ENCODE data around the gene PAX2.

Gene PAX2

GRCh38 chr10:100791369-100792058, 46.1 kb downstream of the PAX2 start:
- DNase-seq: peak; percentile 54

GRCh38 chr10:100792574-100792973, 47.2 kb downstream of the PAX2 start:
- DNase-seq: no peak

- DNase-seq: no peak
These were observed 47.7 kb downstream of the PAX2 start for GRCh38 chr10:100793055-100793454.

- DNase-seq: no peak
These were observed 54.5 kb downstream of the PAX2 start for GRCh38 chr10:100799881-100800280.

- DNase-seq: no peak
These were observed 55.5 kb downstream of the PAX2 start for GRCh38 chr10:100800931-100801330.

DNA sequence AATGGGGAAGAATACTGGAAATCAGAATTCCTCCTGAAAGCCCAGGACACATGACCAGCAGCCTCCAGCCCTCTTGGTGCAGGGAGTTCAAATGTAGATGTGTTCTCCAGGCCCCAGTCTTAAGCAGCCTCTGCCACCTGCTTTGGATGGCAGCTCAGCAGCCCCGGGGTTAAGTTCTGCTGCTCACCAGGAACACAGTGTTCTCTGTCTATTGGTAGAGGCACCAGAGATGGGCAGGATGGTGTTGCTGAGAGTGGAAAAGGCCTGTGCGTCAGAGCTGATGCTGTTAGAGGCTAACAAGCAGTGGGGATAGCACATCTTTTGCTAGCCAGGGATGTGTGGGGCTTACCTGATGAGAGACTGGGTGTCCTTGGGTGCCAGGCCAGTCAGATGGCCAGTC, 56.8 kb downstream of the PAX2 start:
- no peak for DNase-seq

GRCh38 chr10:100802607-100803006, 57.2 kb downstream of the PAX2 start:
- DNase-seq: no peak

DNA sequence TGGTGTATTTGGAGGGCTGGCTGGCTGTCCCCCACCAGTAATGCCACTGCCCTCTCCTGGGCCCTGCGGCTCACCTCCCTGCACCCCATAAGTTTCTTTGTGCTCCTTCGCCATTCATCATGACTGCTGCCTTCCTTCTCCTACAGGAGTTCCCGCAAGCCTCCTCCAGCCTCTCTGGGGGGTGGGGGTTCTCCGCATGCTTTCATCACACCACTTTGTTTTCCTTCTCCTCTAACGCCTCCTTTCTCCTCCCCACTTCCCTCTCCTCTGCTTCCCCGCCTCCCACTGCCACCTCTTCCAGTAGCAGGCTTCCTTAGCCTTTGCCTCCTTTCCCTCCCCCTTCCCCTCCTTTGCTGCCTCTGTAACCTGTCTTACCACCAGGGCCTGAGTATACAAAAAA, 58.1 kb downstream of the PAX2 start:
- DNase-seq: no peak

- DNase-seq: no peak
These were observed 58.5 kb downstream of the PAX2 start for GRCh38 chr10:100803908-100804307.

DNA sequence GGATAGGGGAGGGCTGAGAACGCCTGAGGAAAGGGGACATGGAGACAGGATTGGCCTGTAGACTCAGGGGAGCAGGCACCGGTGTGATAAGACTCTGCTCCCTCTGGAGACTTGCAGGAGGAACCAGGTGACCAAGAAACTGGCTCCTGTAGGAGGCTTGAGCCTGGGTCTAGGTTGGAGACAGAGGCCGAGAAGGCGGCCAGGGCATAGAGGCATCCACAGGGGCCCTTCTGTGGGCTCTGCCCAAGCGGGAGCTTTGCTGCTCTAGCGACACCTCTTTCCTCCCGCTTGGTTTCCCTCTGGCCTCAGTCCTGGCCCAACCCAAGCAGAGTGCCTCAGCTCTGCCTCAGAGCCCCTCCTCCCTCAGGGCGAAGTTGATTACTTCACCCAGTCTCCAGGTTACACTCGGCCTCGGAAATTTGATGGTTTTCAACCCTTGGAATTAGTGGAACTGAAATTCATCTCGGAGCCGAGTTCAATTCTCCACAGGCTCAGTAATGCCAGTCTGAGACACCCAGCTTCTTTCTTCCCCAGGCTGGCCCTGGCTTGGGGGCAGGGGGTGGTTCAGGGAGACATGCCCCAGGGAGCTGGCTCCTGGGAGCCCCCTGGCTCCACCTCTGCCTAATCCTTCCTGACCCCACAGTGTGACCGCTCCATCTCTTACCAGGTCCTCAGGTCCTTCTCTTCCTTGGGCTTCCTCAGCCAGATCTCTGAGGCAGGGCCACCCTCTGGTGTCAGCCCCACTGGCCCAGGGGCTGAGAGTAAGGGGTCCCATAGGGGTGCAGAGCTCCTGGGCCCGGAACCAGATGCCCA, 60.4 kb downstream of the PAX2 start:
- DNase-seq: no peak

DNA sequence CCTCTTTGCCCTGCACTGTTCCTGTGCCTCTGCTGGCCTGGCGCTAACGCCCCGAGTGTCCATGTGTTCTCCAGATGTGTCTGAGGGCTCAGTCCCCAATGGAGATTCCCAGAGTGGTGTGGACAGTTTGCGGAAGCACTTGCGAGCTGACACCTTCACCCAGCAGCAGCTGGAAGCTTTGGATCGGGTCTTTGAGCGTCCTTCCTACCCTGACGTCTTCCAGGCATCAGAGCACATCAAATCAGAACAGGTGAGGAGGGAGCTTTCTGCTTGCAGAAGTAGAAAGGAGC, 60.9 kb downstream of the PAX2 start:
- no peak for DNase-seq

DNA sequence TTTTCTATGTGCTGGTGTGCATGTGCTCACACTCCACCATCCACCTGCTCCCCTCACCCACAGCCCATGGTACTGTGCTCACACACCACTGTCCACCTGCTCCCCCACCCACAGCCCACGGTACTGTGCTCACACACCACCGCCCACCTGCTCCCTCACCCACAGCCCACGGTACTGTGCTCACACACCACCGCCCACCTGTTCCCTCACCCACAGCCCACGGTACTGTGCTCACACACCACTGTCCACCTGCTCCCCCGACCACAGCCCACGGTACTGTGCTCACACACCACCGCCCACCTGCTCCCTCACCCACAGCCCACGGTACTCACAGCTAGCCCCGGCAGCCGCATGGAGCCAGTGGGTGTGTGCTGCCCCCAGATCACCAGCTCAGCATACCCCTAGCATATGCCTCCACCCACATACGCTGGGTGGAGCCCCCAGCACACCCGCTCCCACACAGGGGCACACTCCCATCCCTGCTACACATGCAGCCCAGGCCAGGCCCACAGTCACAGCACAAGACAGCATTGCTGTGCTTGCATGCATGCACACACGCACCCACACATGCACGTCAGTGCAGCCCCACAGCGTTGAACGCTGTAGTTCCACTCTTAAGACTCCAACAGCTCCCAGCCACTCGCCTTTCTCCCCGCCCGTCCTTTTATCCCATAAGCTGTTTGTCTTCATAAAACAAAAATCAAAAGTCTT, 62.0 kb downstream of the PAX2 start:
- no peak for DNase-seq

- DNase-seq: no peak
These were observed 63.5 kb downstream of the PAX2 start for GRCh38 chr10:100808876-100809275.

DNA sequence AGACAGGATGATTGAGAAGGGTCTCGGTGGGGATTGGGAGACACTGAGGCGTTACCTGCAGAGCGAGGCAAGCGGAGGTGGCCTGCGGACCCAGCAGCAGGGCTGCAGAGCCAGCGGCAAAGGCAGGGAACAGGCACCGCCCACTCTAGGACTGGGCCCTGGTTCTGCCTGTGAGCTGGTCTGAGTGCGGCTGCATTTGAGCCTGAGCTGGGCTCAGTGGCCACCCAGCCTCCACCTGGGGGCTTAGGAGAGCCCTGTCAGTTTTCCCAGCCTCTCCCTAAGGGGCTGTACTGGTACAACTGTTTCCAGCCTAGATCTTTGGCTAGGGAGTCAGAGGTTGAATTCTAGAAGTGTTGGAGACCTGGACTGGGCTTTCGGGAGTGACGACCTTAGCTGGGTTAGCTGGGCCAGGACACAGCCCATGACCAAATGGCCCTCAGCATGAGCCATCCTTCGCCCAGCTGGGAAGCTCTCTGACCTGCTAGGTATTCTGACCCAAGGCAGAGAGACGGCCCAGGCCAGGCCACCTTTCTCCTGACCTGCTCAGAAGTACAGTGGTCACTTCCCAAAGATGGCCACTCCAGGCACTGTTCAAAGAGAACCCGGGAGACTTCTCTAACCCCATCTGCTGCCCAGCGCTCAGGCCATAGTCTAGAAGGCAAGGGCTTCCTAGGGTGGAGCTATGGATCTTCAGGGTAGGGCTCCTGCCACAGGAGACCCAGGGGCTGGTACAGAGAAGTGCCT, 64.9 kb downstream of the PAX2 start:
- no peak for DNase-seq

DNA sequence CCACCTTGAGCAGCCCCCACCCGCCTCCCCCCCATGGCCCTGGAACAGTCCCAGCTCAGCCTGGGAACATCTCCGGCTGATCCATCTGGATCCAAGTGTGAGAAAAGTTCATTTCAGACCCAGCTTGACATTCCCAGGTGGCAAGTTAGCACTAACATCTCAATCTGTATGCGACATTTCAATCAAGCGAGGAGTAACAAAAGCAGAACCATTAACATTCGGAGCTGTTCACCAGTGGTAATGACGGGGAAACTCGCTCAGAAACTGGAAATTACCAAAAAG, 65.4 kb downstream of the PAX2 start:
- DNase-seq: no peak

- no peak for DNase-seq
These were observed 65.9 kb downstream of the PAX2 start for GRCh38 chr10:100811261-100811660.

- DNase-seq: no peak
These were observed 66.7 kb downstream of the PAX2 start for GRCh38 chr10:100811752-100812750.

DNA sequence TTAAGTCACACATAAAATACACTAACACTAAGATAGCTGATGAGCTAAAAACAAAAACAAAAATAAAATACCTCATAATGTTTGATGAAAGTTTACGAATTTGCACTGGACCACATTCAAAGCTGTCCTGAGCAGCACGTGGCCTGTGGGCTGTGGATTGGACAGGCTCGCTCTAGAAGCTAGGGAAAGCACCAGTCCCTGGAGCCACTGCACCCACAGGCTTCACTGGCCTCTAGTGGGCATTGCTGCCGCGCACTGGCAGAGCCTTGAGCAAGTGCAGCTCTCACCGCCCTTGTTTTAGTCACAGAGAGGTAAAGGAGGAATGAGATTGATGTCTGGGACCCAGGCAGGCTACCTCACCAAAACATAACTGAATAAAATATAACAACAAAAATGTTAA, 67.6 kb downstream of the PAX2 start:
- no peak for DNase-seq

GRCh38 chr10:100814751-100815474, 69.5 kb downstream of the PAX2 start:
- no peak for DNase-seq

DNA sequence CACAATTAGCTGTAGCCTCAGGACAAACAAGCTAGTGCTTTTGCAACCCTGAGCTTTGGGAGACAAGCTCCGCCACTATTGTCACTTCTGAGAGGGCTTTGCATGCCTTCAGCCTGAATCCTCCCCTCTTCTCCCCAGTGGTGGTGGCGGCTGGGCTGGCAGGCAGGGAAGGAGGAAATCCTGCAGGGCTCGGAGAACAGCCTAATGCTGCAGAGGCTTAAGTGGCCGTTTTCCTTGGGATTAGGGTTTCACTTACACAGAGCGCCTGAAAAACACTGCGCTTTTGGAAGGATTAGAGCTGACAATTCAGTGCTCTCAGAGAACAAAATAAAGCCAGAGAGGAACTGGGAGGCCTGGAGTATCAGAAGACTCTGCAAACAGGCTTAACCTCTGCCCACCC, 71.3 kb downstream of the PAX2 start:
- DNase-seq: no peak

GRCh38 chr10:100817268-100817839, 72.0 kb downstream of the PAX2 start:
- DNase-seq: no peak
